Ureter (tissue), 1 donor: ENCODE results near the gene ERI3. TPM values are rescaled to one million over a fixed set of nuclear protein-coding genes. Genes with fewer than 3 reads are reported as not detected.
A peak's percentile ranks its signal among the peaks of the same experiment; 100 is the strongest.

ENCODE experiments used
- DNase-seq: peaks from one replicate; pipeline ENCODE4 v3.0.0-alpha.2; 2020; ENCODE audit warnings: low spot score
- total RNA-seq: library from RNA; stranded (reverse); gene quantifications from one replicate; pipeline ENCODE4 v1.2.4, GENCODE V29; 2023
- donor health status: DM: yes; HTN: yes; CAD: no.

Gene ERI3
- total RNA-seq, 1 donor from 2014 or later, result 60.9 TPM

DNA sequence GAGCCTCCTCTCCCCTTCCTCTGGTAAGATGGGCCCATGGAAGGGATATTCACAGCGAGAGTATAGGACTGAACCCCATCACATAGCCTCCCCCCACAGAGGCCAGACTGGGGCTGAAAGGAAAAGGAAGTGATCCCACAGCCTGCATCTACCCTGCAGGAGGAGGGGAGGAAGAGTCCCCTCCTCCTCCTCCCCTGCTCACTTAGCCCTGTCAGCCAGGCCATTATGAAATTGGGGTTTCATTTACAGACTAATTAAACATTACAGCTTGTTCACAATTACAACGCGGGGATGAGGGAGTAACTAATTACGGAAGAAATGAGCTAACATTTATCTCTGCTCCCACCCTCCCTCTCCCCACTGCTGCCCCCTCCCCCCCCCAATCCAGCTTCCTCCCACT lies 116.4 kb downstream of the ERI3 start:
- no peak for DNase-seq

GRCh38 chr1:44237721-44238457 lies 117.2 kb downstream of the ERI3 start:
- peak; percentile 82 for DNase-seq

- DNase-seq, result no peak
Measured at GRCh38 chr1:44236490-44237272, 118.4 kb downstream of the ERI3 start.

DNA sequence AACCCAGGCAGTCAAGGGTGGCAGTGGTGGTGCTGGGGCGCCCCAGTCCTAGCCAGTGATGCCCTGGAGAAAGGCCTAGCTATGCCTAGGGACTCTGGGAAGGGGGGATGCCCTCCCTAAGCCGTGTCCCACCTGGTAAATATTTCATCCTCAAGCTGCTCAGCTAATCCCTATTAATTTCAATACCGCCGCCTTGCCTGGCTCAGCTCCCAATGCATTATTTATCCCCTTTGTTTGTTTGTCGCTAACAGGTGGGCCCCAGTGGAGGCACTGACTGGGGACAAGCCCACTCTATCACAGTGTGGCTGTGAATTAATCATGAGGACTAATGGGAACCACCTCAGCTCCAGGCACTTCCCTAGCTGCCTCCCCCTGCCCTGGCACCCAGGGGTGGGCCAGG lies 119.2 kb downstream of the ERI3 start:
- no peak for DNase-seq

DNA sequence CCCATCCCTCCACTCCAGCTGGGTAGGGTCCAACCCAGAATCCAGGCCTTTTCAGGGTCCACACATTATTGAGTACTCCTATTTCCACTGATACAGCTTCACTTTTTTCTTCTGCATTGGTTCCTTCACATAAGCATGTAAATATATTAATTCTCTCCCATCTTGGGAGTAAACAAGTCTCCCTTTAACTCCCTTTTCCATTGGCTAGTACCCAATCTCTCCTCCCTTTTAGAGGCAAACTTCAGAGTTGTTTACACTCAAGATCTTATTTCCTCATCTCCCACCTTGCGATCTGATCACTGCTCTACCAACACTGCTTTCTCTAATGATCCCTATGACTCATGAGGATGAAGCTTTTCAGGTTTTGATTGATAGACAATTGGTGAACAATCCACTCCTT lies 121.5 kb downstream of the ERI3 start:
- no peak for DNase-seq

DNA sequence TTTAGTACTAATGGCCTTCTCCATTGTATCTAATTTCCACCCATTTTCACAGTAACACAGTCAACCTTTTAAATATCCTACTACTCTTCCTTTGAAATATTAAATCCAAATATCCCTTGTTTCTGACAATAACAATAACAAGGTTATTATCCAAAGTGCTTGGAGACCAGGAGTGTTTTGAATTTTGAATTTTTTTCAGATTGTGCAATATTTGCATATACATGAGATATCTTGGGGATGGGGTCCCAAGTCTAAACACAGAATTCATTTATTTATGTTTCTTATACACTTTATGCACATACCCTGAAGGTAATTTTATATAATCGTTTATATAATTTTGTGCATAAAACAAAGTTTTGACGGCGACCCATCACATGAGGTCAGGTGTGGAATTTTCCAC lies 124.3 kb downstream of the ERI3 start:
- DNase-seq, result no peak

DNA sequence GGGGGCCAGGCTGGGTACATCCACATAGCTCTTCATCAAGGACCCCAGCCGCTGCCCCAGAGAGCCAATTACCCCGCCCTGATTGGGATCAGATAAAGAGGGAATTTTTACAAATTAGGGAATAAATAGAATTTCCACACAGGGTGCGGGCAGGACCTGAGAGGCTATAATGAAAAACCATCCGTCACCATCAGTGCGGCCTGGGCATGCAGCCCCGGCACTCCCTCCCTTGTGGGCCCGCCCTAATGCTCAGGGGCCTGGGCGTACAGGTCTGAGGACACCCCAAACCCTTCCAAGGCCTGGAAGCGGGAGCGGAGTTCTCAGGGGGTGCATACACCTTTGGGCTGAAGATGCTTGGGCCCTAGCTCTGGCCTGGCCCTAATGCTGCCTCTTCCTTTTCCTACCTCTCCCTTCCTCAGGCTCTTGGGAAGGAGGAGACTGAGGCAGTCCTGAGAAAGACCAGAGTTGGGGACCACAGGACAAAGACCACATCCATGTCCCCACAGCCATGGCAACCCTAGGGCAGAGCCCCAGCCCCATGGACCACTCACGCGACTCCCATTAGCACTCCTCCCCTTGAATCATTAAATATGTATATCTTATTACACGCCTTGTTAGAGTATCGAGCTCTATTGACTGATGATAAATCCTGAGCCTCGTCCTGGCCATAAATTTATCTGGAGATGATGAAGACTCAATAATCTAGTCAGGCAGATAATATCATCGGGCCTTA lies 125.5 kb downstream of the ERI3 start:
- no peak for DNase-seq

- no peak for DNase-seq
Measured at GRCh38 chr1:44228218-44228617, 126.8 kb downstream of the ERI3 start.

DNA sequence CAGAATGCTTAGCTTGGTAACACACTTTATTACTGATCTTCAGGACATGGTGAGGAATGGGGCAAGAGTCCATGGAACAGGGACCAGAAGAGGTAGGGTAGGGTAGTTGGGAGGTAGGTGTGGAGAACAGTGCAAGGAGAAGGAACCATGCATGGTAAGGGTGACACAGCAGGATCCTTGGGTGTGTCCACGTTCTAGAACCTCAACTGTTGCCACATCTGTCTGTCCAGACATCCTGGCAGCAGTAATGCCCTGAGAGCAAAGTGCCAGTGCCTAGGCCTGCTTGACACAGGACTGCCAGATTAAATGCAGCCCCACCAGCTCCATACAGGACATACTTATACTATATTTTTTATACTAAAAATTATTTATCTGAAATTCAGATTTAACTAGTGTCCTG lies 127.8 kb downstream of the ERI3 start:
- no peak for DNase-seq

GRCh38 chr1:44225761-44226160 lies 129.3 kb downstream of the ERI3 start:
- DNase-seq, result no peak

- DNase-seq, result no peak
Measured at GRCh38 chr1:44223187-44223610, 131.9 kb downstream of the ERI3 start.

DNA sequence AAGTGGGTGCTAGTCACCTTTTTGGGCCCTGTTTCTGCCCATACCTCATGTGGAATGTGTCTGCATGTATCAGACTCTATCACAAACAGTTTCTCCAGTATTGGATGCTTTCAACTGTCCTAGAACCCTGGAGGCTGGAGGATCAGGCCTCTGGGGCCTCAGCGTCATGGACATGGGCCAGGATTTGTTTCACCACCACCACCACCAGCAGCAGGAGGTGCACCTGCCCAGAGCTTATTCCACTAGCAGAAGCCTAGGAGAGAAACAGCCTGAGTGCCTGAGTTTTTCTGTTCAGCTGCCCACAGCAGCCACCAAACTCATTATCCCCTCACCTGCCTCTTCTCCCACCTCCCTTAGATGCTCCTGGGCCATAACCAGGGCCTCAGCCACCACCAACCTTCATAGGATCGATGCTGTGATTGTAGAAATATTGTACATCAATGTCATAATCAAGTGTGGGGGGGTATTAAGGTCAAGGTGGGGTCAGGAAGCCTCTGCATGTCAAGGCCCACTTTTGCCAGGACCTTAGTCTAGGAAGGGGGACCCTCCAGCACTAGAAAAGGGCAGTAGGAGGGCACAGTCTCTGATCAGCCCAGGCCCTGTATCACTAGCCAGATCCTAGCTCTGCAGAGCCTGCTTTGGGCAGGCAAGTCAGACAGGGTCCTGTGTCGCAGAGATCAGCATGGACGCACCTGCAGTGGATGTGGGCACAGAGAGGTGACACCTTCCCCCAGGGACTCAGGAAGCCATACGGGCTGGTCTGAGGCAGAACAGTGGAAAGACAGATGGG lies 132.5 kb downstream of the ERI3 start:
- no peak for DNase-seq

DNA sequence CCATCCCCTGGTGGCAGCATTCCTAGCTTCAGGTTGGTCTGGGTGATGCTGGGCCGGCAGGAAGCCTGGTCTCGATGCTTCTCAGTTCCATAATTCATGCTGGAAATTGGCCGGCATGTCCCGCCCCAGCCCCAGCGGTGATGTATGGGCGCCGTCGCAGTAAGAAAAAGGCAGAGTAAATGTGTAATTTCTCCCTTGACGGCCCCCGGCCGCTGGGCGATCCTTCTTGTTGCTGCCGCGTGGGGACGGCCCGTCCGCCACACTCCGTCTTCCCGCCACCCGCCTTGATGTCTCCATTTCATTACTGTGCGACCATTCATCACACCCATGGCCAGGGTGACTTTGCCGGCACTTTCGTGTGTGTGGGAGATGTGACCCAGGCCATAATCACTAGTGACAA lies 133.3 kb downstream of the ERI3 start:
- DNase-seq, result no peak

- DNase-seq, result no peak
Measured at GRCh38 chr1:44220755-44221154, 134.3 kb downstream of the ERI3 start.

DNA sequence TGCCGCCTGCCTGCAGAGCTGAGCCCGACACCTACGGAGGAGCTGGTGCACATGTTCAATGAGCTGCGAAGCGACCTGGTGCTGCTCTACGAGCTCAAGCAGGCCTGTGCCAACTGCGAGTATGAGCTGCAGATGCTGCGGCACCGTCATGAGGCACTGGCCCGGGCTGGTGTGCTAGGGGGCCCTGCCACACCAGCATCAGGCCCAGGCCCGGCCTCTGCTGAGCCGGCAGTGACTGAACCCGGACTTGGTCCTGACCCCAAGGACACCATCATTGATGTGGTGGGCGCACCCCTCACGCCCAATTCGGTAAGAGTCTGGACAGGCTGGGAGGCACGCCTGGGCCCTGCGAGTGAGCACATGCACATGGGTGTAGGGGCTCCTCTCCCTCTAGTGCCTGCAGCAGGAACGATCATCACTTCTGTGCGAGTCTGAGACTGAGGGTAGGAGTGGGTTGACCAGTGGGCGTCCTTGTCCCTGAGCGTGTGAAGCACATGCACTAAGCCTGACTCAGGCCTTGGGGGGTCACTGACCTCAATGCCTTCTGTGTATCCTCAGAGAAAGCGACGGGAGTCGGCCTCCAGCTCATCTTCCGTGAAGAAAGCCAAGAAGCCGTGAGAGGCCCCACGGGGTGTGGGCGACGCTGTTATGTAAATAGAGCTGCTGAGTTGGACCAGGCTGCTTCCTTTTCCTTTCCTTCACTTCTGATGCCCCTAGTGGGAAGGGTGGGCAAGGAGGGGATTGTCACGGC lies 134.9 kb downstream of the ERI3 start:
- peak; percentile 38 for DNase-seq

GRCh38 chr1:44219301-44219626 lies 135.8 kb downstream of the ERI3 start:
- no peak for DNase-seq

DNA sequence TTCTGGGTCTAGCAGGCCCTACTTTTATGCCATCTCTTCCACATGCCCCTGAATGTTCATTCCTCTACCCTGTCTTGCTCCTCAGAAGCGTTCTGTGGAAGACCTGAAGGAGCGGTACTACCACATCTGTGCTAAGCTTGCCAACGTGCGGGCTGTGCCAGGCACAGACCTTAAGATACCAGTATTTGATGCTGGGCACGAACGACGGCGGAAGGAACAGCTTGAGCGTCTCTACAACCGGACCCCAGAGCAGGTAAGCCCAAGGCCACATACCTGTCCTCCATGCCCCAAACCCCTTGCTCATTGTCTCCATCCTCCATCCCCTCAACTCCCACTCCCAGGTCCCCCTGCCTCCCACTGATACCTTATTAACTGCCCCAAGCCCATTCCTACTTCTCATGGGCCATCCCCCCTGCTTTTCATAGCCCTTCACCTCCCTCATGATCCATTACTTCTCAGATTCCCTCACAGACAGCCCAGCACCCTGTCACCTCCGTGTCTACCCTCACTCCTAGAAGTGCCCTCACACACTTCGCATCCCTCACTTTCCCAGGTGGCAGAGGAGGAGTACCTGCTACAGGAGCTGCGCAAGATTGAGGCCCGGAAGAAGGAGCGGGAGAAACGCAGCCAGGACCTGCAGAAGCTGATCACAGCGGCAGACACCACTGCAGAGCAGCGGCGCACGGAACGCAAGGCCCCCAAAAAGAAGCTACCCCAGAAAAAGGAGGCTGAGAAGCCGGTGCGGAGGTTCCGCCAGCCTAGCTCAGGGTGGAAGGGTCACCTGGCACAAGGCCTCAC lies 136.4 kb downstream of the ERI3 start:
- peak; percentile 39 for DNase-seq

- peak; percentile 82 for DNase-seq
Measured at GRCh38 chr1:44217809-44218410, 137.1 kb downstream of the ERI3 start.

DNA sequence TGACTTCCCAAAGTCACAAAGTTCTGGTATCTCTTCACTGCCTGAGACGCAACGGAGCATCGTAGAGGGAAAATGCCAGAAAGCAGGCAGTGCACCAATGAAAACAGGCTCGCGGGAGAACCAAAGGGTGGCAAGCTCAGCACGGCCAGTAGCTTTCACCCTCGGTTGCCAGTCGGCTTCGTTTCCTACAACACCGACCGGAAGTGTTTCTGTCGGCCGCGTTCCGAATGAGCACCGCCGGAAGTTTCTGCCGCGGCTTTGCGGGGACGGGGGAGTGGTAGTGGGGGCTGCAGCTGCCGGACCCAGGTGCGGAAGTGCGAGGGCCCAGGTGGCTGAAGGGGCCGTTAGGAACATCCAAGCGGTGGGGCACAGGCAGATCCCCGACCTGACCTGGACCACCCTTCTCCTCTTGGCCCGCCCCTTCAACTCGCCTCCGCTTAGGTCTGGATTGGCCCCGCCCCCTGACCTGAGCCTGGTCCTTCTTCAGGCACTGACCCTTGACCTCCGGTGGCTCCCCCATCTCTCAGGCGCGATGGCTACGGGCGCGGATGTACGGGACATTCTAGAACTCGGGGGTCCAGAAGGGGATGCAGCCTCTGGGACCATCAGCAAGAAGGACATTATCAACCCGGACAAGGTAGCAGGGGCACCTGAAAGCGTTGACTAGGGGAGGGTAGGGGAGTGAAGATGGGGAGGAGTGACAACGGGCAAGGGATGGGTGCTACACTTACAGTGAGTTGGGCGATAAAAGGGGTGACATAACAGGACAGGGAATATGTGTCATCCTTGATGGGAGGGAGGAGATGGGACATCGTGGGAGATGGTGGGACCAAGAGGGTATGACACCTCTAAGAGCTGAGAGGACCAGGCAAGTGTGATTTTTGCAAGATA lies 141.6 kb downstream of the ERI3 start, which contains the start of gene DMAP1:
Gene DMAP1, plus strand, starts transcription at position 250 of the 891 bp plus-strand sequence. Its CDS starts 283 bp downstream, at position 533.
- DNase-seq, result peak; percentile 89
